H1 (cell line): ENCODE data around the gene COL4A1.

ENCODE experiments used
- CEBPB ChIP-seq: IDR thresholded peaks from 2 replicates; pipeline ENCODE4 v1.6.1; 2012; ENCODE audit warnings: low read depth, low read length
- POLR2A ChIP-seq, 2 experiments: IDR thresholded peaks; 1 replicate in 1 of 2; 2 replicates in 1 of 2; pipeline ENCODE4 v1.6.1; 2011; ENCODE audit warnings: low read depth in 2 of 2, low read length in 2 of 2, mild to moderate bottlenecking in 2 of 2; ENCODE audit errors: control extremely low read depth in 1 of 2
- RXRA ChIP-seq: IDR thresholded peaks from 2 replicates; pipeline ENCODE4 v1.6.1; 2011; ENCODE audit warnings: low read depth, mild to moderate bottlenecking, low read length, moderate library complexity; ENCODE audit not compliant: insufficient read depth
- YY1 ChIP-seq: IDR thresholded peaks from 2 replicates; pipeline ENCODE4 v1.6.1; 2011; ENCODE audit warnings: low read depth, mild to moderate bottlenecking, low read length

GRCh38 chr13:110237875-110238817, 68.8 kb downstream of the COL4A1 start:
- TF ChIP-seq POLR2A (IDR thresholded peaks at IDR 0.05; ENCODE audit: control extremely low read depth in 1 of 2, low read depth in 2 of 2, low read length in 2 of 2), result no peak
- TF ChIP-seq RXRA, result no peak
- no peak for TF ChIP-seq YY1
- no peak for TF ChIP-seq CEBPB
